Activated CD4-positive, CD25-positive, alpha-beta regulatory T cell treated with anti-CD3 and anti-CD28 coated beads, Interleukin-2, amount 50 U/mL, for 72 hours (primary cell): ENCODE results near the gene HTR3C.
"Not testable (repeated sequence)": the region's sequence is repeated elsewhere in the genome, so short reads cannot be mapped to it uniquely, and the experiment has no call there.

Source experiments
- DNase-seq: peaks from one replicate; pipeline ENCODE4 v3.0.0; 2021

HTR3C gene

GRCh38 chr3:184037816-184038215 lies 15.0 kb upstream of the HTR3C start:
- DNase-seq, result no peak

- not testable (repeated sequence) for DNase-seq
Observed at GRCh38 chr3:184038307-184038706, 14.5 kb upstream of the HTR3C start.

- DNase-seq, result no peak
Observed at GRCh38 chr3:184039414-184039813, 13.4 kb upstream of the HTR3C start.

GRCh38 chr3:184040010-184040409 lies 12.8 kb upstream of the HTR3C start:
- DNase-seq, result no peak

GRCh38 chr3:184042617-184043016 lies 10.2 kb upstream of the HTR3C start:
- no peak for DNase-seq

GRCh38 chr3:184045995-184046394 lies 6.9 kb upstream of the HTR3C start:
- no peak for DNase-seq

- no peak for DNase-seq
Observed at GRCh38 chr3:184050217-184050847, 2.5 kb upstream of the HTR3C start.

GRCh38 chr3:184058029-184058428 lies 5.2 kb downstream of the HTR3C start:
- no peak for DNase-seq

- no peak for DNase-seq
Observed at GRCh38 chr3:184059424-184059823, 6.6 kb downstream of the HTR3C start.

GRCh38 chr3:184062637-184063036 lies 9.8 kb downstream of the HTR3C start:
- no peak for DNase-seq

- DNase-seq, result no peak
Observed at GRCh38 chr3:184066211-184066610, 13.4 kb downstream of the HTR3C start.

GRCh38 chr3:184067573-184068055 lies 14.8 kb downstream of the HTR3C start:
- no peak for DNase-seq

GRCh38 chr3:184068344-184068743 lies 15.5 kb downstream of the HTR3C start:
- no peak for DNase-seq

- not testable (repeated sequence) for DNase-seq
Observed at GRCh38 chr3:184071142-184071541, 18.3 kb downstream of the HTR3C start.

GRCh38 chr3:184073621-184074020 lies 20.8 kb downstream of the HTR3C start:
- no peak for DNase-seq

- no peak for DNase-seq
Observed at GRCh38 chr3:184075901-184076300, 23.1 kb downstream of the HTR3C start.

GRCh38 chr3:184077881-184078280 lies 25.0 kb downstream of the HTR3C start:
- DNase-seq, result no peak

GRCh38 chr3:184078851-184079250 lies 26.0 kb downstream of the HTR3C start:
- no peak for DNase-seq

GRCh38 chr3:184081116-184081830 lies 28.4 kb downstream of the HTR3C start:
- no peak for DNase-seq

GRCh38 chr3:184082034-184082433 lies 29.2 kb downstream of the HTR3C start:
- DNase-seq, result no peak

GRCh38 chr3:184082465-184082864 lies 29.6 kb downstream of the HTR3C start:
- no peak for DNase-seq

- DNase-seq, result no peak
Observed at GRCh38 chr3:184085389-184085852, 32.6 kb downstream of the HTR3C start.

- DNase-seq, result no peak
Observed at GRCh38 chr3:184092199-184092598, 39.4 kb downstream of the HTR3C start.

- no peak for DNase-seq
Observed at GRCh38 chr3:184096811-184097383, 44.0 kb downstream of the HTR3C start, which contains the start of gene HTR3E. HTR3E (plus strand) TSS chr3:184097064; CDS start chr3:184097530, 466 bp downstream.
